ENCODE measurements around the gene TRIP11.
A peak's percentile ranks its signal among the peaks of the same experiment; 100 is the strongest.

GRCh38 chr14:91996948-91997371, 42.9 kb downstream of the TRIP11 start:
- TF ChIP-seq CTCF (IDR thresholded peaks at IDR 0.05; ENCODE audit: low read length) (peak; percentile 42), EZH2phosphoT487 (IDR thresholded peaks at IDR 0.05; ENCODE audit: low read length) (no peak)

Data from MM.1S (cell line).